Measurements from ENCODE around the gene ATOH8.

GRCh38 chr2:85807756-85808155 is 54.0 kb downstream of the ATOH8 start:
- no peak for TF ChIP-seq EP300 (IDR thresholded peaks at IDR 0.05)
- TF ChIP-seq POLR2A (IDR thresholded peaks at IDR 0.05; ENCODE audit: low read depth), result no peak

Data from esophagus muscularis mucosa (tissue), 2 donors.